SU-DHL-6 (cell line): ENCODE data around the gene TIMM23B.
"Not testable (repeated sequence)": the region's sequence is repeated elsewhere in the genome, so short reads cannot be mapped to it uniquely, and the experiment has no call there.

Experiments
- CTCF ChIP-seq: fragments of 200-600 bp; sonication (generic); IDR thresholded peaks from one replicate; pipeline ENCODE4 v1.5.1; 2017; ENCODE audit warnings: antibody characterized with exemption, mild to moderate bottlenecking, low read length, moderate library complexity; ENCODE audit not compliant: insufficient read depth, poor library complexity, severe bottlenecking
- EZH2phosphoT487 ChIP-seq: fragments of 200-600 bp; sonication (generic), shearing (Covaris generic); conservative IDR thresholded peaks from 2 replicates; pipeline ENCODE4 v1.6.1; 2018; ENCODE audit warnings: mild to moderate bottlenecking, antibody characterized with exemption, low read length, moderate library complexity, mixed read lengths

GRCh38 chr10:50017646-50018045, 75.8 kb downstream of the TIMM23B start:
- TF ChIP-seq CTCF, EZH2phosphoT487: not testable (repeated sequence)
